Measurements from ENCODE around the gene PRKAR2B.

The PRKAR2B gene

DNA sequence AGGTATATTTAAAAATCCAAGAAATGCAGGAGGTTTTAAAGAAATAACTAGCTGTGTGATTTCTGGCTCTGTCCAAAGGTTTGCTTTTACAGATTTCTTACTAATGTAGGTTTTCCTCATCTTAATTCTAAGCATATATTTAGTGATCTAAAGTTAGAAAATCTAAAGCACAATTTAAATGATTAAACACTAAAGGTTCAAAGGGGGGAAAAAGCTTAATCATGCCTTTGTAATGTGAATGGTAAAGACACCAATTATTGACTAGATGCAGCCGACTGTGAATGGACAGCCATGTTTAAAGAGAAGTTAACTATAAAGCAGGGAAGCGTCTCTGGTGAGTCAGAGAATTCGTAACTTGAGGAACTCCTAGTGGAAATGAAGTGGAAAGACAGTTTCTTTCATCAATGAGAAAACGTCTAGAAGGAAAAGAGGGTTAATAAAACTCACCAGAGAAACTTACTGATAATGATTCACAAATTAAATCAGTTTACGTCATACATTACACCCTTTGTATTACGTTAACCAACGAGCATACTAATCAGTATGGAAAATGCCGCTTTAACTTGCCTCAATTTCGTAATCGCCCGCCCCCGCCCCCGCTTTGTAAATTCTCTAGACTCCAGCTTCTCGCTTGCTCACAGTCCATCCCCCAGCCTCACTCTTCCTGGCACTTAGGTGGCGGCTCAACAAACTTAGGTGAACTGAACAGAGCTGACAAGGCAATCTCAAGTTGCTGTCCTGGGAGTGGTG, 123.2 kb downstream of the PRKAR2B start (continued):
- TF ChIP-seq, protein P1, sequence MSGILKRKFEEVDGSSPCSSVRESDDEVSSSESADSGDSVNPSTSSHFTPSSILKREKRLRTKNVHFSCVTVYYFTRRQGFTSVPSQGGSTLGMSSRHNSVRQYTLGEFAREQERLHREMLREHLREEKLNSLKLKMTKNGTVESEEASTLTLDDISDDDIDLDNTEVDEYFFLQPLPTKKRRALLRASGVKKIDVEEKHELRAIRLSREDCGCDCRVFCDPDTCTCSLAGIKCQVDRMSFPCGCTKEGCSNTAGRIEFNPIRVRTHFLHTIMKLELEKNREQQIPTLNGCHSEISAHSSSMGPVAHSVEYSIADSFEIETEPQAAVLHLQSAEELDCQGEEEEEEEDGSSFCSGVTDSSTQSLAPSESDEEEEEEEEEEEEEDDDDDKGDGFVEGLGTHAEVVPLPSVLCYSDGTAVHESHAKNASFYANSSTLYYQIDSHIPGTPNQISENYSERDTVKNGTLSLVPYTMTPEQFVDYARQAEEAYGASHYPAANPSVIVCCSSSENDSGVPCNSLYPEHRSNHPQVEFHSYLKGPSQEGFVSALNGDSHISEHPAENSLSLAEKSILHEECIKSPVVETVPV (CRISPR knock-in tag; IDR thresholded peaks at IDR 0.05): no peak
- TF ChIP-seq GLIS3 (CRISPR knock-in tag; IDR thresholded peaks at IDR 0.05): no peak
- no peak for TF ChIP-seq ZFP3 (CRISPR knock-in tag; IDR thresholded peaks at IDR 0.05)
- no peak for TF ChIP-seq TOX (CRISPR knock-in tag; IDR thresholded peaks at IDR 0.05; ENCODE audit: borderline replicate concordance)
- peak; percentile 7; the same call in 1 of the 2 replicates for TF ChIP-seq RARB (CRISPR knock-in tag; IDR thresholded peaks at IDR 0.05)
- TF ChIP-seq SNAI2 (CRISPR knock-in tag; IDR thresholded peaks at IDR 0.05): 0 out of 2 replicates have a peak, but pooled peaks have one; percentile 14
- no peak for TF ChIP-seq ZNF8 (CRISPR knock-in tag; IDR thresholded peaks at IDR 0.05)
- 0 out of 2 replicates have a peak, but pooled peaks have one; percentile 38 for TF ChIP-seq BACH2 (CRISPR knock-in tag; IDR thresholded peaks at IDR 0.05; ENCODE audit: borderline replicate concordance)
- TF ChIP-seq, protein P2, sequence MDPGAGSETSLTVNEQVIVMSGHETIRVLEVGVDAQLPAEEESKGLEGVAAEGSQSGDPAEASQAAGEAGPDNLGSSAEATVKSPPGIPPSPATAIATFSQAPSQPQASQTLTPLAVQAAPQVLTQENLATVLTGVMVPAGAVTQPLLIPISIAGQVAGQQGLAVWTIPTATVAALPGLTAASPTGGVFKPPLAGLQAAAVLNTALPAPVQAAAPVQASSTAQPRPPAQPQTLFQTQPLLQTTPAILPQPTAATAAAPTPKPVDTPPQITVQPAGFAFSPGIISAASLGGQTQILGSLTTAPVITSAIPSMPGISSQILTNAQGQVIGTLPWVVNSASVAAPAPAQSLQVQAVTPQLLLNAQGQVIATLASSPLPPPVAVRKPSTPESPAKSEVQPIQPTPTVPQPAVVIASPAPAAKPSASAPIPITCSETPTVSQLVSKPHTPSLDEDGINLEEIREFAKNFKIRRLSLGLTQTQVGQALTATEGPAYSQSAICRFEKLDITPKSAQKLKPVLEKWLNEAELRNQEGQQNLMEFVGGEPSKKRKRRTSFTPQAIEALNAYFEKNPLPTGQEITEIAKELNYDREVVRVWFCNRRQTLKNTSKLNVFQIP (CRISPR knock-in tag; IDR thresholded peaks at IDR 0.05; ENCODE audit: borderline replicate concordance, low read depth): no peak
- TF ChIP-seq, protein P3, sequence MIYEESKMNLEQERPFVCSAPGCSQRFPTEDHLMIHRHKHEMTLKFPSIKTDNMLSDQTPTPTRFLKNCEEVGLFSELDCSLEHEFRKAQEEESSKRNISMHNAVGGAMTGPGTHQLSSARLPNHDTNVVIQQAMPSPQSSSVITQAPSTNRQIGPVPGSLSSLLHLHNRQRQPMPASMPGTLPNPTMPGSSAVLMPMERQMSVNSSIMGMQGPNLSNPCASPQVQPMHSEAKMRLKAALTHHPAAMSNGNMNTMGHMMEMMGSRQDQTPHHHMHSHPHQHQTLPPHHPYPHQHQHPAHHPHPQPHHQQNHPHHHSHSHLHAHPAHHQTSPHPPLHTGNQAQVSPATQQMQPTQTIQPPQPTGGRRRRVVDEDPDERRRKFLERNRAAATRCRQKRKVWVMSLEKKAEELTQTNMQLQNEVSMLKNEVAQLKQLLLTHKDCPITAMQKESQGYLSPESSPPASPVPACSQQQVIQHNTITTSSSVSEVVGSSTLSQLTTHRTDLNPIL (CRISPR knock-in tag; IDR thresholded peaks at IDR 0.05; ENCODE audit: low read depth): peak; percentile 48; the same call in 1 of the 2 replicates
- no peak for TF ChIP-seq ZFP30 (CRISPR knock-in tag; IDR thresholded peaks at IDR 0.05)
- peak; percentile 66 for TF ChIP-seq ZC3H10 (CRISPR knock-in tag; IDR thresholded peaks at IDR 0.05)
- TF ChIP-seq ARNTL (CRISPR knock-in tag; IDR thresholded peaks at IDR 0.05; ENCODE audit: borderline replicate concordance, low read depth): no peak

DNA sequence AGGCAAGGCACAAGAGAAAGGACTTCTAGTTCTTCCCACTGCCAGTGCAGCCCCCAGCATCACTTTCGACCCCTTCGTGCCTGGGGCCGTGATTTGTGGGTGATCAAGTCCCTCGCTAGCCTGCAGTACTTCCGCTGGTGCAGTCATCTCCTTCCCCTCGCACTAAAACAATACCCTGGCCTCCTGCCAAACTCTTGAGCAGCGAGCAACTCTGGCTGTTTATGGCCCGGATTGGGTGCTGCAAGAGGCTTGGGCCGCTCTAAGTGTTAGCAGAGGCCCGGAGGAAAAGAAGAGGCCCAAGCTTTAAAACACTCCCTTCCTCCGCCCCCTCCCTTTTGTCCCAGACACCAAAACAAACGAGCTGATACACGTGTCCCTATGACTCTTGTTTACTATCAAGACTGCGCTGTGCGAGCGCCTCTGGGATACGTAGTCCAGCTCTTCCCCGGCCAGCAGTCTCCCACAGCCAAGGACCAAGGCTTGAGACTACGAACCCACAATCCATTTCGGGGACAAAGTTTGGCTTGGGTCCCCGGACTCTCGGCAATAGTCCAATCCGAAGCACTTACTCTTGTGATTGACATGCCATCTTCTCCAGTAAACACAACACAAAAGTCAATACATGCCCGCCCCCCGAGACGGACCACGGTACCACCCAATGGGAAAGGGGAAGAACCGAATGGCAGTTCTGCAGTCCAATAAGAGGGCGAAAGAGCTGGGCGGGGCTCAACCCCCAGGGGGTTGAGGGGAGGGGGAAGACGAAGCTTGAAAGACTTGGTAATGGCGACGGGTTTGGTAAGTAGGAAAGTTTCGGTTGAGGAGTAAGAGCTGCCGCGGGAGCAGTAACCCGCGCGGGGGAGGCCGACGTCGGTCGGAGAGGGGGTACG, 124.0 kb downstream of the PRKAR2B start, which contains the start of gene HBP1:
HBP1 (plus strand) TSS at position 771 of the 887 bp plus-strand sequence. CDS start 10,891 bp downstream, outside the sequence.
- peak; percentile 93 for ATAC-seq
- TF ChIP-seq, protein P3 (CRISPR knock-in tag; IDR thresholded peaks at IDR 0.05; ENCODE audit: low read depth): no peak; the same call in 1 of the 2 replicates
- no peak for TF ChIP-seq SNAI2 (CRISPR knock-in tag; IDR thresholded peaks at IDR 0.05)
- no peak for TF ChIP-seq ZNF565 (CRISPR knock-in tag; conservative IDR thresholded peaks at IDR 0.05; ENCODE audit: low read depth)
- TF ChIP-seq, protein P1 (CRISPR knock-in tag; IDR thresholded peaks at IDR 0.05): peak; percentile 54; the same call in 1 of the 2 replicates
- no peak for TF ChIP-seq ZFP30 (CRISPR knock-in tag; IDR thresholded peaks at IDR 0.05)
- peak; percentile 26; the same call in 1 of the 2 replicates for TF ChIP-seq TCF4 (CRISPR knock-in tag; IDR thresholded peaks at IDR 0.05; ENCODE audit: borderline replicate concordance)
- TF ChIP-seq ISL1 (CRISPR knock-in tag; IDR thresholded peaks at IDR 0.05): 0 out of 2 replicates have a peak, but pooled peaks have one; percentile 4
- TF ChIP-seq ZFP3 (CRISPR knock-in tag; IDR thresholded peaks at IDR 0.05): peak; percentile 37; the same call in 1 of the 2 replicates
- TF ChIP-seq ZNF70 (CRISPR knock-in tag; IDR thresholded peaks at IDR 0.05): 0 out of 2 replicates have a peak, but pooled peaks have one; percentile 6
- TF ChIP-seq ESRRG (CRISPR knock-in tag; IDR thresholded peaks at IDR 0.05): no peak
- no peak for TF ChIP-seq OSR1 (CRISPR knock-in tag; IDR thresholded peaks at IDR 0.05)
- no peak for TF ChIP-seq ZC3H10 (CRISPR knock-in tag; IDR thresholded peaks at IDR 0.05)
- TF ChIP-seq CSDC2 (CRISPR knock-in tag; IDR thresholded peaks at IDR 0.05): no peak
- TF ChIP-seq BACH2 (CRISPR knock-in tag; IDR thresholded peaks at IDR 0.05; ENCODE audit: borderline replicate concordance): no peak
- TF ChIP-seq PPARA (CRISPR knock-in tag; IDR thresholded peaks at IDR 0.05; ENCODE audit: borderline replicate concordance): no peak
- no peak for TF ChIP-seq ZNF8 (CRISPR knock-in tag; IDR thresholded peaks at IDR 0.05)
- TF ChIP-seq ARNTL (CRISPR knock-in tag; IDR thresholded peaks at IDR 0.05; ENCODE audit: borderline replicate concordance, low read depth): no peak
- TF ChIP-seq GLIS3 (CRISPR knock-in tag; IDR thresholded peaks at IDR 0.05): peak; percentile 40; the same call in 1 of the 2 replicates
- no peak for TF ChIP-seq RARB (CRISPR knock-in tag; IDR thresholded peaks at IDR 0.05)
- no peak for TF ChIP-seq TOX (CRISPR knock-in tag; IDR thresholded peaks at IDR 0.05; ENCODE audit: borderline replicate concordance)
